Fibroblast of skin of back (primary cell): ENCODE measurements around the gene VAT1.
"Not testable (repeated sequence)": the region's sequence is repeated elsewhere in the genome, so short reads cannot be mapped to it uniquely, and the experiment has no call there.

Experiments used
- DNase-seq: peaks from one replicate; pipeline ENCODE4 v3.0.0-alpha.2; 2013

The VAT1 gene

DNA sequence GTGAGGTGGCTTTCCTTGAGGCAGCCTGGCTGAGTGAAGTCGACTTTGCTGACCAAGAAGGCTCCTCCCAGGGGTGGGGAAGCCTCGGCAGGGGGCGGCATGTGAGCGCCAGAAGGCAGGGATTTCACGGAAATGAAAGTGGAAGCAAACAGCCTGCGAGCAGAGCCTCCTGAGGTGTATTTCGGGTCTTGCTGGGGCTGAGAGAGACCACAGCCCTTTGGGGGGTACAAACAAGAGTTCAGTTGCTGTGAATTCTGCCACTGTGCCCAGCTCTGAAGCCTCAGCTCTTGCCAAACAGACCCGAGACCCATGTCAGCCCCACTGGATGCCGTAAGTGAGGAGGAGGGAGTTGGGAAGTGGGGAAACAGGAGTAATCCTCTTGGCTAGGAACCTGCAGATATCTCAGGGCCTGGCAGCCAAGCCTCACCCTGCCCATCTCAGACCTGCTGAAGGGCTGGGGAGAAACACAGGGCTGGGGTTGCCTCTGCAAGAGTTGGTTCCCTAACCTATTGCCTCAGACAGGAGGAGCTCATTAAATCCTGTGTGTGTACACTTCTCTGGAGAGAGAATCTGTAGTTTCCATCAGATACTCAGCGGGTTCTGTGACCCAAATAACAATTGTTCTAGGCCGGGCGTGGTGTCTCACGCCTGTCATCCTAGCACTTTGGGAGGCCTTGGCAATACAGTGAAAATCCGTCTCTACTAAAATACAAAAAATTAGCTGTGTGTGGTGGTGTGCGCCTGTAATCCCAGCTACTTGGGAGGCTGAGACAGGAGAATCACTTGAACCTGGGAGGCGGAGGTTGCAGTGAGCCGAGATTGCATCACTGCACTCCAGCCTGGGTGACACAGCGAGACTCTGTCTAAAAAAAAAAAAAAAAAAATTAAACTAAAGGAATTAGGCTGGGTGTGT lies 15.3 kb downstream of the VAT1 start, which contains the start of gene IFI35:
TSS of gene IFI35 (plus strand) at position 146 of the 913 bp plus-strand sequence. CDS start at position 310, 164 bp downstream.
- DNase-seq: peak; percentile 81

GRCh38 chr17:43003542-43004172 lies 18.5 kb downstream of the VAT1 start:
- peak; percentile 60 for DNase-seq

- DNase-seq: not testable (repeated sequence)
These were observed 21.3 kb downstream of the VAT1 start for GRCh38 chr17:43000894-43001293.

GRCh38 chr17:42999003-42999525 lies 23.1 kb downstream of the VAT1 start:
- DNase-seq: no peak

DNA sequence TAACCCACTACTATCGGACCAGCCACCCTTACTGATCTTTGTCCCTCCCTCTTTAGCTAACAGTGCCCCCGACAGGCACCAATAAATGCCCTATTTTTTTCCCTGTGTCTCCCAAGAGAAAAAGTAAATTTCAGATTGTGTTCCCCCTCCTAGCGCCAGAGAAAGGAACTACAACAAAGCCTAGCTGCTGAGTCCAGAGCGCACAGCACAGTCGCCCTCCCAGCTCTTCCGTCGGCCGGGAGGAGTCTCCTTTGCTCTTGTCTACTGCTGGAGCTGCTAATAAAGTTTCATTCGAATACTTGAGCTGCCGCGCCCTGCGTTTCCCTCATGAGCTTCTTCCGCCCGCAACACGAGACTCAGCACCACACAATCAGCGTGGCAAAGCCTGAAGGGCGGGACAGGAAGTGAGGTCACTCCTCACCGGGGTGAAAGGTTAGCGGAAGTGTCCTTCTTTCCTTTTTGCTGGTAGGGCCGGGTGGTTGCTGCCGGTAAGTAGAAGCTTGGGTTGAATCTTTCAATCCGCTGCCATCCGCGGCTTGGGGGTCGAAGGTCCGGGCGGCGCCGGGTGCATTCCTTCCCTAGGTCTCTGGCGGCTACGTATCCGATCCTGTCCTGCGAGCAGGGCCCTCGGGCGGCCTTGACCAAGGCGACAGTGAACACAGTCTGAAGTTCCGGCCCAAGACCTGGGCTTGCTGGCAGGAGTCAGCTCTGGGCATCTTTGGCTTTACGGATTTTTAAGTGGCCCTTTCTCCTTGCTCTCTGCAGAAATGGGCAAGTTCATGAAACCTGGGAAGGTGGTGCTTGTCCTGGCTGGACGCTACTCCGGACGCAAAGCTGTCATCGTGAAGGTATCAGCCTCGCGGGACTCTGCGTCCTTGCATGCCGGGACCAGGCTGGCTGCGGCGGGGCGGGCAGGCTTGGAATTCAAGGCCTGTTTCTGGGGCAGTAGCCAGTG lies 23.9 kb downstream of the VAT1 start, which contains the start of gene RPL27:
TSS of gene RPL27 (plus strand) at position 436 of the 955 bp plus-strand sequence. CDS start at position 768, 332 bp downstream.
- peak; percentile 100 for DNase-seq

GRCh38 chr17:42997390-42997983 lies 24.7 kb downstream of the VAT1 start:
- no peak for DNase-seq

- DNase-seq: not testable (repeated sequence)
These were observed 28.3 kb downstream of the VAT1 start for GRCh38 chr17:42993913-42994312.

- DNase-seq: no peak
These were observed 29.3 kb downstream of the VAT1 start for GRCh38 chr17:42992872-42993271.

- no peak for DNase-seq
These were observed 30.7 kb downstream of the VAT1 start for GRCh38 chr17:42991471-42991870.

DNA sequence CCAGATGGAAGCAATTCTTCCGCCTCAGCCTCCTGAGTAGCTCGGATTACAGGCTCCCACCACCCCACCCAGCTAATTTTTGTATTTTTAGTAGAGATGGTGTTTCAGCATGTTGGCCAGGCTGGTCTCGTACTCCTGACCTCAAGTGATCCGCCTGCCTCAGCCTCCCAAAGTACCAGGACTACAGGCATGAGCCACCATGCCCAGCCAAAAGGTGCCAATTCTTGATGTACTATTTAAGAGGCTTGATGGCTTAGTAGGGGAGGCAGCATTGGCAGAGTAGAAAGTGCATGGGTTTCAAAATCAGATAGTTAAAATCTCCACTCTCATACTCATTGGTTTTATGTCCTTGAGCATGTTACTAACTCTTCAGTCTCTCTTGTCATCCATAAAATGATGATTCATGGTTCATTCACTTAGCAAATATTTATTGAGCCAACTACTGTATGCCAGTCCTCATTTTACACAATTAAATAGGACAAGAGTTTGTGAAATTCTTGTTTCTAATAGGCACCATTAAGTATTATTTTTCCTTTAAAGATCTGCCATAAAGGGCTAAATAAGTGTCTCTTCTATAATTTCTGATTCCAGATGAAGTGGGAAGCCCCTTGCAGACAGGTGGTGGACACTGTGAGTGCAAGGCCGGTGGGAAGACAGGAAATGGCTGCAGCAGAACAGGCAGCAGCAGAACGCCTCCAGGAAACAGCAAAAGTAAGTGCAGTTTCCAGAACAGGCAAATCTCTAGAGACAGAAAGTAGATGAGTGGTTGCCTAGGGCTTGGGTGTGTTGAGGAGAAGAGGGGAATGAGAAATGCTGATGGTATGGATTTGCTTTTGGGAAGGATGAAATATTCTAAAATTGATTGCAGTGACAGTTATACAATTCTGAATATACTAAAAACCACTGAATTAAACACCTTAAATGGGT lies 32.2 kb downstream of the VAT1 start:
- peak; percentile 78 for DNase-seq

DNA sequence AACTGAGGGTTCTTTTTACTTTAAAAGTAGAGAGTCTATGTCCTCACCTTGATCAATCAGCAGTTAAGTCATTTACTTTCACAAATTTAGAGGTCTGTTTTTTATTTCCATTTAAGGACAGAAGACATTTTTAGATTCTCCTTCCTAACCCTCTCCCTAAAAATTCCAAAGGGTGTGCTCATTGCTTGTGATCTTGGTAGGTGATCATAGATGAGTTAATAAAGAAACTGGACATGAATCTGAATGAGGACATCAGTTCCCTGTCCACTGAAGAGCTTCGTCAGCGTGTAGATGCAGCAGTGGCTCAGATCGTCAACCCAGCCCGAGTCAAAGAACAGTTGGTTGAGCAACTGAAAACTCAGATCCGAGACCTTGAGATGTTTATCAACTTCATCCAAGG lies 33.0 kb downstream of the VAT1 start:
- peak; percentile 62 for DNase-seq

GRCh38 chr17:42985225-42985624 lies 37.0 kb downstream of the VAT1 start:
- no peak for DNase-seq

- no peak for DNase-seq
These were observed 39.9 kb downstream of the VAT1 start for GRCh38 chr17:42982266-42982665.

- DNase-seq: peak; percentile 51
These were observed 41.3 kb downstream of the VAT1 start for GRCh38 chr17:42980766-42981397.

DNA sequence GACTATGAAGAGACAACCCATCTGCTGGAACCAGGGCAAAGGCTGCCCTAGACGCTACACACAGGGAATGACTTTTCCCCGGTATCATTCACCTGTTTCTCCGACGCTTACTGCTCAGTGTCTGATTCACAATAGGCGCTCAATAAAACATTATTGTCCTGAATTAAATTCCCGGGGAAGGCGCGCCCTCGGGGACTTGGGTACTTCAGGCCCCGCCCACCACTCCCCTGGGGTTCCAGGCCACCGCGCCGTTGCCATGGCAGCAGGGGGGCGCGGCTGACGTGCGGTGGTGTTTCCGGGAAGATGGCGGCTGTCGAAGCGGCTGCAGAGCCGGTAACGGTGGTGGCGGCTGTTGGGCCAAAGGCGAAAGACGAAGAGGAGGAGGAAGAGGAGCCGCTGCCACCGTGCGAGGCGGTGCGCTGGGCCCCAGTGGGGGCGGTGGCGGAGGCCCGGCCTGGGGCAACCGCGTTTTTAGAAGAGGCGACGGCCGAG lies 41.9 kb downstream of the VAT1 start, which contains the start of gene RUNDC1:
TSS of gene RUNDC1 (plus strand) at position 292 of the 492 bp plus-strand sequence. CDS start at position 304, 12 bp downstream.
- peak; percentile 90 for DNase-seq

DNA sequence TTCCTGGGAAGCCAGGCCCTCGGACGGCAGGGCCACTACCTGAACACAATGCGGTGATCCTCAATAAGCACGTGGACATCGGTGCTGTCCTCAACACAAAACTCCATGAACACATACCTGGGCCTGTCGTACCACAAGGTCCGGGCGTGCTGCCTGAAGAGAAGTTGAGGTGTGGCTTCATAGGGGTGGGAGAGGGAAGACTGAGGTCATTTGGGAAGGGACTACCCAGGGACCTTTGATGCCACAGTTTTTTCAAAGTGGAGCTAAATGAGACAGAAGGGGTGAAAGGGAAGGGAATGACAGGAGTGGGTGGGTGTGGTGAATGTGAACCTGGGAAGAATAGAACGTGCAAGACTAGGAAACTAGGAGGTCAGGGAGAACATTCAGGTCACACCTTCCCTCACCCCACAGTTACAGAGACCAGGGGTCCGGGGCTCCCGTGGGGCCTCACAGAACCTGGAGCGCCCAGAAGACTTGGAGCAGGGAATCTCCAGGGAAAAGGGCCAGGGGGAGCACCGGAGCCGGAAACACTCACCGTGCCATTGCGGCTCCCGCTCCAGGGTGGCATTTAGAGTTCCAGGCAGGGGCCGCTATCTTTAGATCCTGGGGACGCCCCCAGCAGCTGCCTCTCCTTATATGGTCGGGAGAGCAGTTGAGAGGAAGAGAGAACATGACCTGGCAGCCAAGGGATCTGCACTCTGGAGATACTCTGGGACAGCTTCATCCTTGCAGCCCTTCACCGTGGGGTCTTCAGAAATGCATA lies 42.5 kb downstream of the VAT1 start, which contains the start of gene PTGES3L:
TSS of gene PTGES3L (minus strand) at position 570 of the 763 bp plus-strand sequence. CDS start at position 543, 27 bp downstream.
- DNase-seq: peak; percentile 86

GRCh38 chr17:42975701-42976100 lies 46.5 kb downstream of the VAT1 start:
- DNase-seq: not testable (repeated sequence)

GRCh38 chr17:42975265-42975664 lies 46.9 kb downstream of the VAT1 start:
- no peak for DNase-seq

DNA sequence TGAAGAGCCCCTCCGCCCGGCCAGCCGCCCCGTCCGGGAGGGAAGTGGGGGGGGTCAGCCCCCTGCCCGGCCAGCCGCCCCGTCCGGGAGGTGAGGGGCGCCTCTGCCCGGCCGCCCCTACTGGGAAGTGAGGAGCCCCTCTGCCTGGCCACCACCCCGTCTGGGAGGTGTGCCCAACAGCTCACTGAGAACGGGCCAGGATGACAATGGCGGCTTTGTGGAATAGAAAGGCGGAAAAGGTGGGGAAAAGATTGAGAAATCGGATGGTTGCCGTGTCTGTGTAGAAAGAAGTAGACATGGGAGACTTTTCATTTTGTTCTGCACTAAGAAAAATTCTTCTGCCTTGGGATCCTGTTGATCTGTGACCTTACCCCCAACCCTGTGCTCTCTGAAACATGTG lies 48.9 kb downstream of the VAT1 start:
- not testable (repeated sequence) for DNase-seq
